ENCODE results near the gene ANKRD29.
A peak's percentile ranks its signal among the peaks of the same experiment; 100 is the strongest.

Gene ANKRD29

GRCh38 chr18:23706971-23707640, 44.4 kb upstream of the ANKRD29 start:
- no peaks in the 10 kb centered on the region for H3K36me3 ChIP-seq
- H3K4me3 ChIP-seq (ENCODE audit: low read depth, low read length) = no peak overlapping the region
- H3K27me3 ChIP-seq (ENCODE audit: insufficient read depth, low read depth, severe bottlenecking) = no peaks in the 10 kb centered on the region
- TF ChIP-seq, protein P1, sequence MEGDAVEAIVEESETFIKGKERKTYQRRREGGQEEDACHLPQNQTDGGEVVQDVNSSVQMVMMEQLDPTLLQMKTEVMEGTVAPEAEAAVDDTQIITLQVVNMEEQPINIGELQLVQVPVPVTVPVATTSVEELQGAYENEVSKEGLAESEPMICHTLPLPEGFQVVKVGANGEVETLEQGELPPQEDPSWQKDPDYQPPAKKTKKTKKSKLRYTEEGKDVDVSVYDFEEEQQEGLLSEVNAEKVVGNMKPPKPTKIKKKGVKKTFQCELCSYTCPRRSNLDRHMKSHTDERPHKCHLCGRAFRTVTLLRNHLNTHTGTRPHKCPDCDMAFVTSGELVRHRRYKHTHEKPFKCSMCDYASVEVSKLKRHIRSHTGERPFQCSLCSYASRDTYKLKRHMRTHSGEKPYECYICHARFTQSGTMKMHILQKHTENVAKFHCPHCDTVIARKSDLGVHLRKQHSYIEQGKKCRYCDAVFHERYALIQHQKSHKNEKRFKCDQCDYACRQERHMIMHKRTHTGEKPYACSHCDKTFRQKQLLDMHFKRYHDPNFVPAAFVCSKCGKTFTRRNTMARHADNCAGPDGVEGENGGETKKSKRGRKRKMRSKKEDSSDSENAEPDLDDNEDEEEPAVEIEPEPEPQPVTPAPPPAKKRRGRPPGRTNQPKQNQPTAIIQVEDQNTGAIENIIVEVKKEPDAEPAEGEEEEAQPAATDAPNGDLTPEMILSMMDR (IDR thresholded peaks at IDR 0.05; ENCODE audit: low read depth, low read length) = no peak
- DNase-seq = no peak
- H3K9me3 ChIP-seq (ENCODE audit: severe bottlenecking) = no peaks in the 10 kb centered on the region
- no peak overlapping the region for H3K27ac ChIP-seq

- Histone ChIP-seq H3K36me3 (no peaks in the 10 kb centered on the region), H3K27me3 (ENCODE audit: insufficient read depth, low read depth, severe bottlenecking) (no peaks in the 10 kb centered on the region), H3K4me3 (ENCODE audit: low read depth, low read length) (no peak overlapping the region), H3K9me3 (ENCODE audit: severe bottlenecking) (no peaks in the 10 kb centered on the region), H3K27ac (no peak overlapping the region)
- no peak for DNase-seq
- TF ChIP-seq, protein P1 (IDR thresholded peaks at IDR 0.05; ENCODE audit: low read depth, low read length) = no peak
Measured at GRCh38 chr18:23704806-23705205, 42.1 kb upstream of the ANKRD29 start.

DNA sequence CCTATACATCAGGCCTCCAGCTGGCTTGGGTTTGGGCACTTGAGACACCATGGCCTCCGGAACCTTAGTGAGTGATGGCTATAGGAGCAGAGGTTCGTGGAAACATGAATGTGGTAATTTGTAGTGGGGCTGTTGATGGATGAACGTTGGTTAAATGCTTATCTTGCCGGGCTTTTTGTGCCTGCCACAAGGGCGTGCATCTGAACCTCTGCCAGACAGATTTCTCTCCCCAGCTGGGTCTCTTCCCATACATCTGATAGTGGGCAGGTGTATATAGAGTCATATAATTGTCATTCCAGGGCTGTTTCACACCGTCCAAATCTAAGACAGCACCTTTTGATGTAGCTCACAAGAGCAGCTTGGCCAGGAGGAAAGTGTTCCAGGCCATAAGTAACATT, 41.3 kb upstream of the ANKRD29 start:
- TF ChIP-seq, protein P1 (IDR thresholded peaks at IDR 0.05; ENCODE audit: low read depth, low read length) = no peak
- no peaks in the 10 kb centered on the region for H3K9me3 ChIP-seq (ENCODE audit: severe bottlenecking)
- no peaks in the 10 kb centered on the region for H3K27me3 ChIP-seq (ENCODE audit: insufficient read depth, low read depth, severe bottlenecking)
- H3K36me3 ChIP-seq = no peaks in the 10 kb centered on the region
- no peak for DNase-seq
- H3K4me3 ChIP-seq (ENCODE audit: low read depth, low read length) = no peak overlapping the region
- H3K27ac ChIP-seq = no peak overlapping the region

DNA sequence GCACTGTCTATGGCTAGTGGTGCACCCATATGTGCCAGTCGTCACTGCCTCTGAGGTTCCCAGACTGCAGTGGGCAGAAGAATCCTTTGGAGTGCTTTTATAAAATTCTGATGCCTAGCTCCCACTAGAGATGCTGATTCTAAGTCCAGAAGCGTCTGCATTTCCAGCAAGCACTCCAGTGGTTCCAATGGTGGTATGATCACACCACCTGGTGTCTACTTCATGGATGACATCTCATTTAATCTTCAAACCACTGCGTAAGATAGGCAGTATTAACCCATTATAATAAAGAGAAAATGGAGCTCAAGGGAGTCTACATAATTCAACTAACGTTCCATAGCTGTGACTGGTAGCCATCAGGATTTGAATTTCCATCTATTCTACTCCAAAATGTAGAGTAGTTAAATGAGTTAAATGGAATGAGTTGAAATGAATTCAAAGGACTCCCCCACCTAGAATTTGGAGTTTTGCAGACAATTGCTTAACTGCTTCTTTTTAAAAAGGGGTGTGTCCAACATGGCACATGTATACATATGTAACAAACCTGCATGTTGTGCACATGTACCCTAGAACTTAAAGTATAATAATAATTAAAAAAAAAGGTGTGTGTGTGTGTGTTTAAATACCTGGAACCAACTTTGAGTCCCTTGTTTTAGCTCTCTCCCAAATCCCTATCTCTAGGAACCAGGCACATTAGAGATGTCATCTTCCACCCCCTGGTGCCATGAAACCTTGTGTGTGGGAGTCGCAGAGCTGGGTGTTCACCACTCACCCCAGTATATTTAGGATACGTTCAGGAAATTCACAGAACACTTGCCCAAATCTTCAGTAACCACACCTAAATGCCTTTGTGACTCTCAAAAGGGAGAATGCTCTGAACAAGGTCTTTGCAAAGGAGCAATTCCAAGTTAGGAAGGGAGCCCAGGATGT, 40.6 kb upstream of the ANKRD29 start:
- no peak overlapping the region for H3K27ac ChIP-seq
- TF ChIP-seq, protein P1 (IDR thresholded peaks at IDR 0.05; ENCODE audit: low read depth, low read length) = peak; percentile 30; the same call in 1 of the 2 replicates
- no peaks in the 10 kb centered on the region for H3K9me3 ChIP-seq (ENCODE audit: severe bottlenecking)
- peak; percentile 29 for DNase-seq
- no peak overlapping the region for H3K4me3 ChIP-seq (ENCODE audit: low read depth, low read length)
- H3K36me3 ChIP-seq = no peaks in the 10 kb centered on the region
- no peaks in the 10 kb centered on the region for H3K27me3 ChIP-seq (ENCODE audit: insufficient read depth, low read depth, severe bottlenecking)

DNA sequence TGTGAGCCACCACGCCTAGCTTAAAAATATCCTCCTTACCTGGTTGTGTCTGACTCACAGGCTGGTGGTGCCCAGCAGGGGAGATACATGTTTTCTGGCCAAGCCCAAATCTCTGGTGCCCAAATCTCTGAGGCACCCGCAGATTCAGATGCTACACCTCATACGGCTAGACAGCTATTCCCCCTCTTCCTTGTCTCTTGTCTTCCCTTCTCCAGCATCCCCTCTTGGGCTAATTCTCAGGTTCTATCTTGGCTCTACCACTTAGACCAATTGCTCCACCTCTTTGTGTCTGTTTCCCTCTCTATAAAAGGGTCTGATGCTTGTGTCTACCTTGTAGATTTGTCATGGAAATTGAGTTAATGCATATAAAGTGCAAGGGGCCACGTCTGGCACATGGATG, 39.9 kb upstream of the ANKRD29 start:
- Histone ChIP-seq H3K36me3 (no peaks in the 10 kb centered on the region), H3K9me3 (ENCODE audit: severe bottlenecking) (no peaks in the 10 kb centered on the region), H3K27ac (no peak overlapping the region), H3K27me3 (ENCODE audit: insufficient read depth, low read depth, severe bottlenecking) (no peaks in the 10 kb centered on the region), H3K4me3 (ENCODE audit: low read depth, low read length) (no peak overlapping the region)
- DNase-seq = no peak
- TF ChIP-seq, protein P1 (IDR thresholded peaks at IDR 0.05; ENCODE audit: low read depth, low read length) = no peak

All from WERI-Rb-1 (cell line).